Sigmoid colon (tissue), 7 donors: ENCODE measurements around the gene TNIK. TPM values are rescaled to one million over a fixed set of nuclear protein-coding genes. Genes with fewer than 3 reads are reported as not detected.

Source experiments
- DNase-seq: peaks from one replicate; pipeline ENCODE4 v3.0.0-alpha.2; 2019
- H3K27ac ChIP-seq, 4 donors: fragments of 200-600 bp; sonication (generic); one replicate each; pipeline ENCODE4 v1.5.1; 2016 to 2019; ENCODE audit warnings: mild to moderate bottlenecking in 1 of 4
- H3K27me3 ChIP-seq, 3 donors: fragments of 200-600 bp; sonication (generic); one replicate each; pipeline ENCODE4 v1.5.1; 2019; ENCODE audit warnings: mild to moderate bottlenecking in 1 of 3
- H3K36me3 ChIP-seq, 4 donors: fragments of 200-600 bp; sonication (generic); one replicate each; pipeline ENCODE4 v1.5.1; 2016 to 2019
- H3K4me1 ChIP-seq, 4 donors: fragments of 200-600 bp; sonication (generic); one replicate each; pipeline ENCODE4 v1.5.1; 2017 to 2019
- H3K4me3 ChIP-seq, 4 donors: fragments of 200-600 bp; sonication (generic); one replicate each; pipeline ENCODE4 v1.5.1; 2017 to 2019; ENCODE audit warnings: mild to moderate bottlenecking in 2 of 4, moderate library complexity in 1 of 4
- H3K9me3 ChIP-seq, 4 donors: fragments of 200-600 bp in 3 of 4; sonication (generic) in 3 of 4; one replicate each; pipeline versions ENCODE4 v1.5.1 to v1.6.1; 2013 to 2019
- EP300 ChIP-seq, 4 donors: sonication (generic); formaldehyde crosslinking; IDR thresholded peaks; one replicate each; pipeline ENCODE4 v1.6.1; 2017; ENCODE audit warnings: antibody characterized with exemption in 4 of 4
- POLR2A ChIP-seq, 2 donors: fragments of 450-650 bp; IDR thresholded peaks; one replicate each; pipeline ENCODE4 v1.6.1; 2016; ENCODE audit warnings: antibody characterized with exemption in 2 of 2, mild to moderate bottlenecking in 2 of 2, moderate library complexity in 2 of 2
- POLR2AphosphoS5 ChIP-seq, 4 donors: sonication (generic); formaldehyde crosslinking; IDR thresholded peaks; one replicate each; pipeline ENCODE4 v1.6.1; 2017; ENCODE audit warnings: antibody characterized with exemption in 4 of 4
- WGBS, 2 donors: extraction: QIAGEN DNeasy Blood & Tissue Kit; methylation state at CpG; one replicate each; pipeline ENCODE4 v1.1.7; 2013; 5-methylcytosine and 5-hydroxymethylcytosine counted together
- intact Hi-C: fragments of 100-400 bp; cut with DNase I; formaldehyde crosslinking; loops from one replicate; pipeline ENCODE4 v1.15.1; 2023
- polyA plus RNA-seq, 3 donors: library from polyadenylated mRNA; stranded (reverse); fragments of 200-250 nt; gene quantifications; one replicate each; pipeline ENCODE4 v1.2.3, GENCODE V29; 2013
- total RNA-seq, 4 donors: library from RNA; depleted of rRNA; stranded (reverse); fragments of >200 nt; gene quantifications; one replicate each; pipeline ENCODE4 v1.1.0, GENCODE V29; 2016
- TF ChIP-seq, protein P1 (sequence below), 4 experiments: fragments of 450-650 bp in 3 of 4; fragments of 200-600 bp in 1 of 4; IDR thresholded peaks; one replicate each; pipeline ENCODE4 v1.5.1; 2016 to 2019; ENCODE audit warnings: antibody characterized with exemption in 4 of 4, mild to moderate bottlenecking in 3 of 4, moderate library complexity in 2 of 4
- donor health status: healthy with polysubstance abuse.
- donor health status: Bipolar disorder and iron deficiency.
- donor health status: healthy.

Gene TNIK
- total and polyA plus RNA-seq, 7 donors = 5.4 to 21.3 (median 9.2) TPM

DNA sequence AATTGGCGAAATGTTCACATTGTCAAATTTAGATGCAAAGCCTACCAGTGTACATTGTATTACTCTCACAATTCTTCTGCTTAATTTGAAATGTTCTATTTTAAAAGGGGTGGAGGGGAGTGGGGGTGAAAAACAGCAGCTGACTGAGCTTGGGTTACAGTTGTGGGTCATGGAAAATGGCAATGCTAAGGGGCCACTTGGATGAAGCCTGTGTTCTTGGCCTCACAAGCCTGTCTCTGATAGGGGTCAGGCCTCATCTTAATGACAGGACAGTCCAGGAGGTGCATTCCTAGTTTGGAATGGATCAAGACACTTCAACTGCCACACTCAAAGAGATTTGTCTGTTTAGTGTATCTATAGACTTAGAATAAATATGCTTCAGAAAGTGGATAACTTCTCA, 158.2 kb downstream of the TNIK start:
- Histone ChIP-seq H3K36me3 (no peaks in the 10 kb centered on the region), H3K4me3 (no peak overlapping the region), H3K4me1 (peaks cover 0 to 19% (median 15%) of the 10 kb centered on the region in 4 donors), H3K27me3 (no peaks in the 10 kb centered on the region), H3K27ac (no peak overlapping the region), H3K9me3 (no peaks in the 10 kb centered on the region)
- TF ChIP-seq, protein P1, sequence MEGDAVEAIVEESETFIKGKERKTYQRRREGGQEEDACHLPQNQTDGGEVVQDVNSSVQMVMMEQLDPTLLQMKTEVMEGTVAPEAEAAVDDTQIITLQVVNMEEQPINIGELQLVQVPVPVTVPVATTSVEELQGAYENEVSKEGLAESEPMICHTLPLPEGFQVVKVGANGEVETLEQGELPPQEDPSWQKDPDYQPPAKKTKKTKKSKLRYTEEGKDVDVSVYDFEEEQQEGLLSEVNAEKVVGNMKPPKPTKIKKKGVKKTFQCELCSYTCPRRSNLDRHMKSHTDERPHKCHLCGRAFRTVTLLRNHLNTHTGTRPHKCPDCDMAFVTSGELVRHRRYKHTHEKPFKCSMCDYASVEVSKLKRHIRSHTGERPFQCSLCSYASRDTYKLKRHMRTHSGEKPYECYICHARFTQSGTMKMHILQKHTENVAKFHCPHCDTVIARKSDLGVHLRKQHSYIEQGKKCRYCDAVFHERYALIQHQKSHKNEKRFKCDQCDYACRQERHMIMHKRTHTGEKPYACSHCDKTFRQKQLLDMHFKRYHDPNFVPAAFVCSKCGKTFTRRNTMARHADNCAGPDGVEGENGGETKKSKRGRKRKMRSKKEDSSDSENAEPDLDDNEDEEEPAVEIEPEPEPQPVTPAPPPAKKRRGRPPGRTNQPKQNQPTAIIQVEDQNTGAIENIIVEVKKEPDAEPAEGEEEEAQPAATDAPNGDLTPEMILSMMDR (IDR thresholded peaks at IDR 0.05) = no peak
- TF ChIP-seq POLR2A (IDR thresholded peaks at IDR 0.05) (no peak), POLR2AphosphoS5 (IDR thresholded peaks at IDR 0.05) (no peak), EP300 (IDR thresholded peaks at IDR 0.05) (no peak)
- WGBS, 2 donors = 95 to 97% methylated on average over 1 of the region's 1 CpG
- DNase-seq = no peak
- intact Hi-C loops = no loop called here

DNA sequence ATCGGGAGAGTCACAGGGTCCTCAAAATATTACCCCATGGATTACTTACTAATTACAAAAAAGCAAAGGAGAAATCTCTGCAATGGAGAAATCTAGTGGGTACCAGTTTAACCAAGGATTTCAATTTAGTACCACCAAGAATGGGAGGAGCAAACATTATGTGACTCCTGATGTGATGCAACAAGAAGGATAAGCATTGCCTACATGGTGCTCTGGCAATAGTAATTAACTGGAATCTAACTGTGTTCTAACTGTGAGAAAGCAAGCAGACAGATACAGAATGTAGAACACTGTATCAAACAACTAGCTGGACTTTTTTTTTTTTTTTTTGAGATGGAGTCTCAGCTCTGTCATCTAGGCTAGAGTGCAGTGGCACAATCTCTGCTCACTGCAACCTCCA, 159.2 kb downstream of the TNIK start:
- Histone ChIP-seq H3K9me3 (no peaks in the 10 kb centered on the region), H3K4me3 (no peak overlapping the region), H3K36me3 (no peaks in the 10 kb centered on the region), H3K4me1 (peaks cover 0 to 26% (median 16%) of the 10 kb centered on the region in 4 donors), H3K27me3 (no peaks in the 10 kb centered on the region), H3K27ac (no peak overlapping the region)
- no peak for TF ChIP-seq POLR2A (IDR thresholded peaks at IDR 0.05)
- TF ChIP-seq, protein P1 (IDR thresholded peaks at IDR 0.05) = no peak
- no peak for DNase-seq
- WGBS, 2 donors = 95 to 98% methylated on average over 1 of the region's 1 CpG
- intact Hi-C loops = no loop called here

DNA sequence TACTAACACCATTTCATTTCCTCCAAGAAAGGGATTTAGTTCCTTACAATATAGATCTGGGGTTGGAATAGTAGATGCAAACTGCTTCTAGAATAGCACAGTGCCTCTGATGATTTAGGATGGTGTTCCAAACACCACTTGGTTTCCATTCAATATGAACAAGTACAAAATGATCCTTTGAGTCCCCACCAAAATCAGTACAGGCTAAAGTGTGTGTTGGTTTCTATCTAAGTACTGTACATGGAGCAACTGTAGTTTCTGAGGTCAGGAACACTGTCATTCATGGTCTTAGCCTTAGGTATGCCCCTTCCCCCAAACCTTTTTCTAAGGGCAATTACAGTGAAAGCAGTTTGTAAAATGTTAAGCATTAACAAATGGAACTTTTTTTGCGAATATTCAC, 162.3 kb downstream of the TNIK start:
- 51 to 96% methylated on average over 1 of the region's 1 CpG for WGBS, 2 donors
- intact Hi-C loops = no loop called here
- H3K27ac ChIP-seq = no peak overlapping the region
- H3K9me3 ChIP-seq = no peaks in the 10 kb centered on the region
- TF ChIP-seq POLR2A (IDR thresholded peaks at IDR 0.05) (no peak), EP300 (IDR thresholded peaks at IDR 0.05) (no peak), POLR2AphosphoS5 (IDR thresholded peaks at IDR 0.05) (no peak)
- TF ChIP-seq, protein P1 (IDR thresholded peaks at IDR 0.05) = no peak
- H3K27me3 ChIP-seq = no peaks in the 10 kb centered on the region
- DNase-seq = no peak
- peaks cover 0 to 32% (median 22%) of the 10 kb centered on the region in 4 donors for H3K4me1 ChIP-seq
- no peak overlapping the region for H3K4me3 ChIP-seq
- H3K36me3 ChIP-seq = no peaks in the 10 kb centered on the region

DNA sequence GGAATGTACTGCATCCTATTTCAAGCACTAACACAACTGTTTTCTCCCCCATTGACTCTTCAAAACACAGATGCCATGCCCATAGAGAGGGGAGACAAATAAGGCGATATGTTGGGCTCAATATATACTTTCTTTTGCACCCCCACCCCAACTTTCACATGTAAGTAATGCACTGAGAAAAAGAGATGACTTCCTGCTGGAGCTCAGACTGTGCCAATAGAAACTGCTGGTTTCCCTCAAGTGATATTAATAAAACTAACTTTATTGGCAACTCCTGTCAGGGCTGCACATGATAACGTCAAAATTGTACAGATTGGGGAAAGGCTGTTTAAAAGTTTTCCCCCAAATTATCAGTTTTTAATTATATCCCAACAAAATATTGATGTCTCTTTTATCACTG, 163.0 kb downstream of the TNIK start:
- Histone ChIP-seq H3K27ac (no peak overlapping the region), H3K4me1 (peaks cover 0 to 32% (median 22%) of the 10 kb centered on the region in 4 donors)

More for the DNA sequence above, 163.0 kb downstream of the TNIK start:
- intact Hi-C loops = no loop called here
- TF ChIP-seq POLR2A (IDR thresholded peaks at IDR 0.05) = no peak
- no peak for TF ChIP-seq EP300 (IDR thresholded peaks at IDR 0.05)
- TF ChIP-seq, protein P1 (IDR thresholded peaks at IDR 0.05) = no peak
- no peak for TF ChIP-seq POLR2AphosphoS5 (IDR thresholded peaks at IDR 0.05)
- WGBS, 2 donors = 85 to 88% methylated on average over 2 of the region's 2 CpGs
- DNase-seq = no peak
- Histone ChIP-seq H3K4me3 (no peak overlapping the region), H3K36me3 (no peaks in the 10 kb centered on the region), H3K27me3 (no peaks in the 10 kb centered on the region), H3K9me3 (no peaks in the 10 kb centered on the region)
